ENCODE data around the gene LRP1B.

- TF ChIP-seq CTCF (IDR thresholded peaks at IDR 0.05; ENCODE audit: low read depth, low read length, poor library complexity, severe bottlenecking): no peak
- no peak for TF ChIP-seq EZH2phosphoT487 (IDR thresholded peaks at IDR 0.05; ENCODE audit: borderline replicate concordance, low read length)
Observed at GRCh38 chr2:141796449-141796848, 334.4 kb downstream of the LRP1B start.
